Panc1 (cell line): ENCODE results near the gene MYOZ2. TPM values are rescaled to one million over a fixed set of nuclear protein-coding genes. Genes with fewer than 3 reads are reported as not detected.

Source experiments
- ATAC-seq: fragments of 200-7000 bp; cut with Tn5 transposase; 2 replicates; pipeline ENCODE4 v1.9.1; 2020; ENCODE audit warnings: mild to moderate bottlenecking, moderate library complexity
- BruUV-seq: library from RNA; stranded (reverse); fragments of 400-500 nt; replicated peaks from 2 replicates; lab custom pipeline; 2021; lab: Mats Ljungman, UMichigan
- CTCF ChIA-PET: fragments of 300-600 bp; sonication (Branson Sonifier 250); formaldehyde crosslinking; loops from one replicate; lab custom pipeline; 2022; ENCODE audit warnings: antibody characterized with exemption; lab: Charles Lee
- POLR2A ChIA-PET: fragments of 300-600 bp; sonication (Branson Sonifier 250); formaldehyde crosslinking; loops from one replicate; lab custom pipeline; 2022; ENCODE audit warnings: antibody characterized with exemption; lab: Charles Lee
- DNase-seq: peaks from one replicate; pipeline ENCODE4 v3.0.0-alpha.2; 2010; ENCODE audit warnings: low read depth, low spot score
- H3K27ac ChIP-seq: 2 replicates; pipeline ENCODE4 v1.5.1; 2011; ENCODE audit warnings: mild to moderate bottlenecking, low read length, inconsistent platforms
- H3K27me3 ChIP-seq: fragments of 200-500 bp; sonication (Bioruptor generic); 2 replicates; pipeline ENCODE4 v1.6.0; 2014; ENCODE audit warnings: low read length, inconsistent platforms; ENCODE audit not compliant: control insufficient read depth, insufficient read depth
- H3K36me3 ChIP-seq: fragments of 200-500 bp; sonication (Bioruptor generic); 2 replicates; pipeline ENCODE4 v1.5.1; 2014; ENCODE audit warnings: inconsistent platforms, mild to moderate bottlenecking, low read length, moderate library complexity; ENCODE audit not compliant: control insufficient read depth, insufficient read depth
- H3K4me1 ChIP-seq: 2 replicates; pipeline ENCODE4 v1.5.1; 2011; ENCODE audit warnings: inconsistent platforms, mild to moderate bottlenecking, low read length, moderate library complexity; ENCODE audit not compliant: control insufficient read depth, insufficient read depth
- H3K4me3 ChIP-seq, 2 experiments: 2 replicates each; pipeline ENCODE4 v1.5.1; 2011 to 2012; ENCODE audit warnings: low read depth in 2 of 2, low read length in 2 of 2, mild to moderate bottlenecking in 2 of 2, inconsistent platforms in 1 of 2, moderate library complexity in 1 of 2
- H3K9me3 ChIP-seq: fragments of 200-500 bp; sonication (Bioruptor generic); 2 replicates; pipeline ENCODE4 v1.5.1; 2014; ENCODE audit warnings: low read depth, mild to moderate bottlenecking, inconsistent platforms, low read length, moderate library complexity; ENCODE audit not compliant: control insufficient read depth, insufficient read depth
- CTCF ChIP-seq: fragments of 450-650 bp; IDR thresholded peaks from 2 replicates; pipeline ENCODE4 v1.5.1; 2017; ENCODE audit warnings: mild to moderate bottlenecking
- POLR2AphosphoS5 ChIP-seq: IDR thresholded peaks from 2 replicates; pipeline ENCODE4 v1.6.1; 2012; ENCODE audit warnings: mild to moderate bottlenecking, low read depth, low read length, moderate library complexity
- REST ChIP-seq, 2 experiments: IDR thresholded peaks; 2 replicates each; pipeline ENCODE4 v1.6.1; 2011 to 2012; ENCODE audit warnings: low read depth in 2 of 2, control low read depth in 1 of 2, low read length in 1 of 2, mild to moderate bottlenecking in 1 of 2, moderate library complexity in 1 of 2; ENCODE audit not compliant: insufficient read depth in 1 of 2
- SIN3A ChIP-seq: IDR thresholded peaks from 2 replicates; pipeline ENCODE4 v1.6.1; 2012; ENCODE audit warnings: low read depth, mild to moderate bottlenecking, low read length, moderate library complexity, borderline replicate concordance; ENCODE audit not compliant: insufficient read depth
- TCF7L2 ChIP-seq: IDR thresholded peaks from 2 replicates; pipeline ENCODE4 v1.6.1; 2011; ENCODE audit warnings: mild to moderate bottlenecking, low read depth, low read length, inconsistent platforms
- in situ Hi-C: cut with HindIII; loops from 2 replicates; pipeline ENCODE4 v1.10.0; 2016; ENCODE audit warnings: low sequenced_read_pairs, low pct_unique_long_range_greater_than_20kb
- intact Hi-C: fragments of 100-400 bp; cut with micrococcal nuclease; formaldehyde crosslinking; loops from one replicate; pipeline ENCODE4 v1.10.0; 2022; ENCODE audit not compliant: unreplicated experiment
- total RNA-seq: library from RNA; stranded (reverse); gene quantifications from one replicate; pipeline ENCODE4 v1.2.1, GENCODE V29; 2021; ENCODE audit not compliant: unreplicated experiment

The MYOZ2 gene
- total RNA-seq, 1 experiment from 2014 or later, result not detected

- in situ Hi-C loops, result no loop called here
- intact Hi-C loops, result no loop called here
- ChIA-PET POLR2A (no interaction called here), CTCF (no interaction called here)
- H3K27ac ChIP-seq, result no peak overlapping the region
- BruUV-seq, result no TSS peak
- no peak for DNase-seq
- H3K4me1 ChIP-seq, result no peaks in the 10 kb centered on the region
- ATAC-seq, result no peak
- H3K4me3 ChIP-seq, result no peak overlapping the region
- no peaks in the 10 kb centered on the region for H3K36me3 ChIP-seq
- no peaks in the 10 kb centered on the region for H3K9me3 ChIP-seq
- TF ChIP-seq CTCF (no peak), POLR2AphosphoS5 (no peak), SIN3A (no peak), TCF7L2 (no peak), REST (IDR thresholded peaks at IDR 0.05; ENCODE audit: insufficient read depth in 1 of 2, low read depth in 2 of 2, low read length in 1 of 2) (no peak)
- H3K27me3 ChIP-seq, result no peaks in the 10 kb centered on the region
These were observed 22.5 kb upstream of the MYOZ2 start for GRCh38 chr4:119113033-119113655.

- ChIA-PET POLR2A (no interaction called here), CTCF (no interaction called here)
- intact Hi-C loops, result no loop called here
- in situ Hi-C loops, result no loop called here
- Histone ChIP-seq H3K9me3 (no peaks in the 10 kb centered on the region), H3K4me1 (no peaks in the 10 kb centered on the region), H3K4me3 (no peak overlapping the region), H3K27me3 (no peaks in the 10 kb centered on the region), H3K27ac (no peak overlapping the region), H3K36me3 (no peaks in the 10 kb centered on the region)
- ATAC-seq (no peak), DNase-seq (no peak)
- no TSS peak for BruUV-seq
- TF ChIP-seq CTCF, result no peak
- TF ChIP-seq SIN3A, result no peak
- no peak for TF ChIP-seq POLR2AphosphoS5
- TF ChIP-seq TCF7L2, result no peak
- no peak for TF ChIP-seq REST (IDR thresholded peaks at IDR 0.05; ENCODE audit: insufficient read depth in 1 of 2, low read depth in 2 of 2, low read length in 1 of 2)
These were observed 19.6 kb upstream of the MYOZ2 start for GRCh38 chr4:119116021-119116420.
